HCT116 (cell line): ENCODE results near the gene LRFN2. TPM values are rescaled to one million over a fixed set of nuclear protein-coding genes. Genes with fewer than 3 reads are reported as not detected.

Experiments
- ATAC-seq: fragments of 200-7000 bp; cut with Tn5 transposase; 2 replicates; pipeline ENCODE4 v1.9.1; 2020; ENCODE audit warnings: mild to moderate bottlenecking, moderate library complexity
- BruUV-seq: library from RNA; stranded (reverse); fragments of 400-500 nt; replicated peaks from 2 replicates; lab custom pipeline; 2021; lab: Mats Ljungman, UMichigan
- CTCF ChIA-PET: fragments of 300-600 bp; sonication (Branson Sonifier 250); formaldehyde crosslinking; loops from one replicate; lab custom pipeline; 2021; ENCODE audit warnings: antibody characterized with exemption; lab: Charles Lee
- POLR2A ChIA-PET: fragments of 300-600, 350-600 bp; sonication (Branson Sonifier 250); formaldehyde crosslinking; loops from one replicate; lab custom pipeline; 2021; ENCODE audit warnings: antibody characterized with exemption; lab: Charles Lee
- RAD21 ChIA-PET, 2 experiments: fragments of 300-600 bp; sonication (Branson Sonifier 250); formaldehyde crosslinking; loops; one replicate each; lab custom pipeline; 2023; ENCODE audit warnings: low total read pairs in 2 of 2; ENCODE audit not compliant: uncharacterized antibody in 2 of 2, unreplicated experiment in 2 of 2, low non-redundant PET in 1 of 2; lab: Charles Lee
- DNase-seq: peaks from one replicate; pipeline ENCODE4 v3.0.0-alpha.2; 2010; ENCODE audit warnings: low read depth, low spot score
- H2AFZ ChIP-seq: fragments of 200-600 bp; shearing (Covaris generic), sonication (generic); 2 replicates; pipeline ENCODE4 v1.6.1; 2017; ENCODE audit warnings: low read depth, mixed run types, mixed read lengths, antibody characterized with exemption, low read length; ENCODE audit not compliant: poor library complexity, severe bottlenecking
- H3K27ac ChIP-seq: 2 replicates; pipeline ENCODE4 v1.5.1; 2012; ENCODE audit warnings: low read depth, low read length
- H3K27me3 ChIP-seq: fragments of 200-600 bp; sonication (generic); 2 replicates; pipeline ENCODE4 v1.6.1; 2016; ENCODE audit warnings: mixed run types, low read length, mixed read lengths; ENCODE audit not compliant: insufficient read depth
- H3K36me3 ChIP-seq, 2 experiments: fragments of 200-500 bp in 1 of 2; fragments of 200-600 bp in 1 of 2; sonication (Bioruptor generic) in 1 of 2; sonication (generic) in 1 of 2; 2 replicates each; pipeline versions ENCODE4 v1.5.1 to v1.6.1; 2014 to 2016; ENCODE audit warnings: low read length in 2 of 2, inconsistent platforms in 1 of 2, mixed read lengths in 1 of 2, mixed run types in 1 of 2; ENCODE audit not compliant: insufficient read depth in 2 of 2, control insufficient read depth in 1 of 2
- H3K4me1 ChIP-seq, 2 experiments: fragments of 200-600 bp in 1 of 2; sonication (generic) in 1 of 2; 2 replicates each; pipeline versions ENCODE4 v1.5.1 to v1.6.1; 2012 to 2017; ENCODE audit warnings: low read length in 2 of 2, inconsistent platforms in 1 of 2, mild to moderate bottlenecking in 1 of 2, mixed read lengths in 1 of 2, mixed run types in 1 of 2, moderate library complexity in 1 of 2; ENCODE audit not compliant: insufficient read depth in 2 of 2, control insufficient read depth in 1 of 2
- H3K4me2 ChIP-seq: fragments of 200-600 bp; sonication (generic); 2 replicates; pipeline ENCODE4 v1.6.1; 2017; ENCODE audit warnings: mixed run types, low read length, mixed read lengths
- H3K4me3 ChIP-seq, 2 experiments: fragments of 200-600 bp in 1 of 2; sonication (generic) in 1 of 2; replicated peaks in 1 of 2; 2 replicates each; pipeline ENCODE4 v1.5.1; 2011 to 2016; ENCODE audit warnings: low read length in 2 of 2, control low read depth in 1 of 2, low read depth in 1 of 2, mild to moderate bottlenecking in 1 of 2, mixed read lengths in 1 of 2, mixed run types in 1 of 2
- H3K79me2 ChIP-seq: fragments of 200-600 bp; sonication (generic); 2 replicates; pipeline ENCODE4 v1.6.1; 2017; ENCODE audit warnings: mild to moderate bottlenecking, mixed run types, low read length, moderate library complexity, mixed read lengths; ENCODE audit not compliant: insufficient read depth
- H3K9ac ChIP-seq: fragments of 200-600 bp; sonication (generic); 2 replicates; pipeline ENCODE4 v1.6.1; 2016; ENCODE audit warnings: low read length, mixed read lengths
- H3K9me2 ChIP-seq: fragments of 200-600 bp; sonication (generic), shearing (Covaris generic); 2 replicates; pipeline ENCODE4 v1.6.1; 2017; ENCODE audit warnings: mixed run types, mild to moderate bottlenecking, moderate library complexity; ENCODE audit not compliant: insufficient read depth
- H3K9me3 ChIP-seq, 2 experiments: fragments of 200-500 bp in 1 of 2; fragments of 200-600 bp in 1 of 2; sonication (Bioruptor generic) in 1 of 2; sonication (generic) in 1 of 2; 2 replicates each; pipeline ENCODE4 v1.6.1; 2014 to 2017; ENCODE audit warnings: low read length in 2 of 2, mixed read lengths in 2 of 2, inconsistent platforms in 1 of 2, low read depth in 1 of 2, mild to moderate bottlenecking in 1 of 2, mixed run types in 1 of 2, moderate library complexity in 1 of 2; ENCODE audit not compliant: control insufficient read depth in 1 of 2, insufficient read depth in 1 of 2
- H4K20me1 ChIP-seq: fragments of 200-600 bp; sonication (generic), shearing (Covaris generic); 2 replicates; pipeline ENCODE4 v1.6.1; 2017; ENCODE audit warnings: mixed run types, mild to moderate bottlenecking, moderate library complexity; ENCODE audit not compliant: insufficient read depth
- CEBPB ChIP-seq: IDR thresholded peaks from 2 replicates; pipeline ENCODE4 v1.6.1; 2012; ENCODE audit warnings: low read depth
- EGR1 ChIP-seq: IDR thresholded peaks from 2 replicates; pipeline ENCODE4 v1.6.1; 2012; ENCODE audit warnings: low read depth
- ELF1 ChIP-seq: IDR thresholded peaks from 2 replicates; pipeline ENCODE4 v1.6.1; 2012; ENCODE audit warnings: low read depth, borderline replicate concordance
- EZH2 ChIP-seq: fragments of 200-600 bp; sonication (generic); IDR thresholded peaks from 2 replicates; pipeline ENCODE4 v1.6.1; 2017; ENCODE audit warnings: antibody characterized with exemption, mixed run types
- FOSL1 ChIP-seq: IDR thresholded peaks from 2 replicates; pipeline ENCODE4 v1.6.1; 2012; ENCODE audit warnings: low read depth
- POLR2AphosphoS5 ChIP-seq: IDR thresholded peaks from 2 replicates; pipeline ENCODE4 v1.6.1; 2011; ENCODE audit warnings: mild to moderate bottlenecking, low read depth, low read length, moderate library complexity
- RAD21 ChIP-seq: IDR thresholded peaks from 2 replicates; pipeline ENCODE4 v1.6.1; 2012; ENCODE audit warnings: low read depth, mild to moderate bottlenecking
- REST ChIP-seq: IDR thresholded peaks from 2 replicates; pipeline ENCODE4 v1.6.1; 2012; ENCODE audit warnings: low read depth
- SRF ChIP-seq: IDR thresholded peaks from 2 replicates; pipeline ENCODE4 v1.6.1; 2012; ENCODE audit warnings: low read depth
- YY1 ChIP-seq: IDR thresholded peaks from 2 replicates; pipeline ENCODE4 v1.6.1; 2011; ENCODE audit warnings: low read length, low read depth, moderate library complexity, mild to moderate bottlenecking; ENCODE audit not compliant: insufficient replicate concordance; ENCODE audit errors: extremely low read depth
- ZFX ChIP-seq: fragments of 450-650 bp; IDR thresholded peaks from 2 replicates; pipeline ENCODE4 v1.6.1; 2017
- intact Hi-C: fragments of 100-400 bp; cut with micrococcal nuclease; formaldehyde crosslinking; loops from 2 replicates; pipeline ENCODE4 v1.10.0; 2022
- total RNA-seq: library from RNA; stranded (reverse); gene quantifications from one replicate; pipeline ENCODE4 v1.2.1, GENCODE V29; 2021; ENCODE audit not compliant: unreplicated experiment

Gene LRFN2
- total RNA-seq, 1 experiment from 2014 or later = not detected

DNA sequence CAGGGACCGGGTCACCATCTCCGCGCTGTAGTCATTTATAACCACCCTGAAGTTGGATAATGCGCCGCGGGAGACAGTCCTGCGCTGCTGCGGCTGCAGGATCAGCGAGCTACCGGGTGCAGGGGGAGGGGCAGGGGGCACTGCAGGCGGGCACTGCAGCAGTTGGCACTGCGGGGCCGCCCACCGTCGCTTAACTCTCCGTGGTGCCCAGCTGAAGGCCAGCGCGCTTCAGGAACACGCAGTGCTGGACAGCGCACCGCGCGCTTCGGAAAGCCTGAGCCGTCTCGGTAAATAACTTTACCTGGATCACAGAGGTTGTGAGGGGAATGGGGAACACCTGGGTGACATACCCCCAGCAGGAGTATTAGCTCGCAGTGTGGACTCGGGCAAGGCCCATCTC lies 12.4 kb upstream of the LRFN2 start:
- ChIA-PET POLR2A (no interaction called here), RAD21 (no interaction called here), CTCF (no interaction called here)
- H3K4me3 ChIP-seq = no peak overlapping the region
- no peaks in the 10 kb centered on the region for H4K20me1 ChIP-seq
- no peak overlapping the region for H3K4me2 ChIP-seq
- no peaks in the 10 kb centered on the region for H3K9me3 ChIP-seq
- no peak overlapping the region for H3K27ac ChIP-seq
- no peak overlapping the region for H3K9ac ChIP-seq
- no peaks in the 10 kb centered on the region for H3K79me2 ChIP-seq
- no peaks in the 10 kb centered on the region for H3K4me1 ChIP-seq
- intact Hi-C loops = no loop called here
- H3K27me3 ChIP-seq = peaks cover 77% of the 10 kb centered on the region
- TF ChIP-seq REST (peak; percentile 33), ZFX (no peak), RAD21 (no peak)
- DNase-seq = no peak
- H2AFZ ChIP-seq = no peak overlapping the region
- no peak for ATAC-seq
- no peaks in the 10 kb centered on the region for H3K9me2 ChIP-seq
- no TSS peak for BruUV-seq
- H3K36me3 ChIP-seq = no peaks in the 10 kb centered on the region

GRCh38 chr6:40598516-40598915 lies 11.4 kb upstream of the LRFN2 start:
- intact Hi-C loops = no loop called here
- Histone ChIP-seq H3K9ac (no peak overlapping the region), H3K4me2 (no peak overlapping the region), H3K79me2 (no peaks in the 10 kb centered on the region), H3K36me3 (no peaks in the 10 kb centered on the region), H3K9me2 (no peaks in the 10 kb centered on the region), H3K4me3 (no peak overlapping the region), H4K20me1 (no peaks in the 10 kb centered on the region), H3K9me3 (no peaks in the 10 kb centered on the region), H3K27ac (no peak overlapping the region), H2AFZ (no peak overlapping the region), H3K27me3 (peaks cover 80% of the 10 kb centered on the region), H3K4me1 (no peaks in the 10 kb centered on the region)
- ChIA-PET POLR2A (no interaction called here), CTCF (no interaction called here), RAD21 (no interaction called here)
- DNase-seq = no peak
- no TSS peak for BruUV-seq
- no peak for ATAC-seq
- no peak for TF ChIP-seq EZH2
- no peak for TF ChIP-seq ELF1
- TF ChIP-seq RAD21 = no peak
- no peak for TF ChIP-seq ZFX
- no peak for TF ChIP-seq POLR2AphosphoS5
- no peak for TF ChIP-seq SRF
- TF ChIP-seq CEBPB = no peak
- no peak for TF ChIP-seq YY1
- no peak for TF ChIP-seq EGR1
- TF ChIP-seq REST = no peak
- TF ChIP-seq FOSL1 = no peak
